Upper lobe of left lung (tissue), 4 donors: ENCODE data around the gene PTX3.

ENCODE experiments used
- EP300 ChIP-seq, 4 donors: sonication (generic); formaldehyde crosslinking; IDR thresholded peaks; one replicate each; pipeline ENCODE4 v1.5.1; 2017; ENCODE audit warnings: antibody characterized with exemption in 4 of 4, control low read depth in 2 of 4
- POLR2A ChIP-seq, 4 donors: fragments of 450-650 bp; IDR thresholded peaks; one replicate each; pipeline ENCODE4 v1.5.1; 2016 to 2017; ENCODE audit warnings: antibody characterized with exemption in 4 of 4, mild to moderate bottlenecking in 2 of 4
- POLR2AphosphoS5 ChIP-seq, 2 donors: sonication (generic); formaldehyde crosslinking; IDR thresholded peaks; one replicate each; pipeline ENCODE4 v1.5.1; 2017; ENCODE audit warnings: antibody characterized with exemption in 2 of 2
- TF ChIP-seq, protein P1 (sequence below), 6 experiments: fragments of 450-650 bp in 4 of 6; fragments of 200-600 bp in 2 of 6; sonication (generic) in 2 of 6; IDR thresholded peaks; one replicate each; pipeline ENCODE4 v1.5.1; 2016 to 2019; ENCODE audit warnings: antibody characterized with exemption in 6 of 6

DNA sequence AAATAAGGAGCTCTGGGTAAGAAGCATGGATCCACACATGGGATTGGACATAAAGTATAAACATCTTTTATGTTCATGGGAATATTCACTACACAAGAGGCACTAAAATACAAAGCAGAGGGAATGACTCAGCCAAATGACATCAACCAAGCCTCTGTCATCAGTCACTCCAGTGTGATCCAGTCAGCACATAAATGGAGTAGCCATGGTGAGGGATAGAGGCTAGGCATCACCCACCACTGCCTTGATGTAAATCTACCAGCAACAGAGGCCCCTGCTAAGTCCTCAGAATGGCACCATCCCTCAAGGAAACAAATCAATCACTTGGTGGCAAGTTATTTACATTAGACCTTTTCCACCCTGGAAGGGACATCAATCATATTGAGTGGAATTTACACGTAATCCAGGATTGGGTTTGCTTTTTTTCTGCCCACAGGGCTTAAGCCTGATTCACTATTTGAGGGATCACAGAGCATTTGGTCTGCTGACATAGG is 39.3 kb downstream of the PTX3 start:
- TF ChIP-seq, protein P1, sequence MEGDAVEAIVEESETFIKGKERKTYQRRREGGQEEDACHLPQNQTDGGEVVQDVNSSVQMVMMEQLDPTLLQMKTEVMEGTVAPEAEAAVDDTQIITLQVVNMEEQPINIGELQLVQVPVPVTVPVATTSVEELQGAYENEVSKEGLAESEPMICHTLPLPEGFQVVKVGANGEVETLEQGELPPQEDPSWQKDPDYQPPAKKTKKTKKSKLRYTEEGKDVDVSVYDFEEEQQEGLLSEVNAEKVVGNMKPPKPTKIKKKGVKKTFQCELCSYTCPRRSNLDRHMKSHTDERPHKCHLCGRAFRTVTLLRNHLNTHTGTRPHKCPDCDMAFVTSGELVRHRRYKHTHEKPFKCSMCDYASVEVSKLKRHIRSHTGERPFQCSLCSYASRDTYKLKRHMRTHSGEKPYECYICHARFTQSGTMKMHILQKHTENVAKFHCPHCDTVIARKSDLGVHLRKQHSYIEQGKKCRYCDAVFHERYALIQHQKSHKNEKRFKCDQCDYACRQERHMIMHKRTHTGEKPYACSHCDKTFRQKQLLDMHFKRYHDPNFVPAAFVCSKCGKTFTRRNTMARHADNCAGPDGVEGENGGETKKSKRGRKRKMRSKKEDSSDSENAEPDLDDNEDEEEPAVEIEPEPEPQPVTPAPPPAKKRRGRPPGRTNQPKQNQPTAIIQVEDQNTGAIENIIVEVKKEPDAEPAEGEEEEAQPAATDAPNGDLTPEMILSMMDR (IDR thresholded peaks at IDR 0.05): no peak
- TF ChIP-seq POLR2A (IDR thresholded peaks at IDR 0.05): no peak
- TF ChIP-seq POLR2AphosphoS5 (IDR thresholded peaks at IDR 0.05): no peak
- TF ChIP-seq EP300 (IDR thresholded peaks at IDR 0.05): no peak
